Endothelial cell of umbilical vein (primary cell): ENCODE results near the gene AMER3. TPM values are rescaled to one million over a fixed set of nuclear protein-coding genes. Genes with fewer than 3 reads are reported as not detected.

Source experiments
- BruUV-seq: library from RNA; stranded (reverse); fragments of 400-500 nt; replicated peaks from 2 replicates; lab custom pipeline; 2021; lab: Mats Ljungman, UMichigan
- CTCF ChIA-PET: fragments of 300-600, 350-600 bp; sonication (Branson Sonifier 250); formaldehyde crosslinking; loops from one replicate; lab custom pipeline; 2021; ENCODE audit warnings: antibody characterized with exemption, inconsistent platforms; lab: Charles Lee
- POLR2A ChIA-PET: fragments of 300-600, 350-600 bp; sonication (Branson Sonifier 250); formaldehyde crosslinking; loops from one replicate; lab custom pipeline; 2021; ENCODE audit warnings: antibody characterized with exemption, inconsistent platforms; lab: Charles Lee
- DNase-seq: peaks from one replicate; pipeline ENCODE4 v3.0.0-alpha.2; 2011; ENCODE audit warnings: low read depth, low spot score
- FAIRE-seq: peaks from 2 replicates; lab custom pipeline; 2011; peaks lifted over from hg19 to GRCh38; lab: Jason Lieb, UNC
- H2AFZ ChIP-seq: 2 replicates; pipeline ENCODE4 v1.6.0; 2012; ENCODE audit warnings: low read depth, low read length, control low read depth, inconsistent platforms
- H3K27ac ChIP-seq: 2 replicates; pipeline ENCODE4 v1.5.1; 2011; ENCODE audit warnings: low read depth, mild to moderate bottlenecking, control low read depth, low read length, moderate library complexity; ENCODE audit not compliant: insufficient read depth
- H3K27me3 ChIP-seq, 2 experiments: 2 replicates each; pipeline versions ENCODE4 v1.6.0 to v1.6.1; 2011; ENCODE audit warnings: low read length in 2 of 2, mixed read lengths in 1 of 2; ENCODE audit not compliant: control insufficient read depth in 2 of 2, insufficient read depth in 2 of 2
- H3K36me3 ChIP-seq, 2 experiments: 2 replicates in 1 of 2; 3 replicates in 1 of 2; pipeline ENCODE4 v1.5.1; 2011; ENCODE audit warnings: low read length in 2 of 2, mild to moderate bottlenecking in 1 of 2, moderate library complexity in 1 of 2; ENCODE audit not compliant: control insufficient read depth in 2 of 2, insufficient read depth in 2 of 2; ENCODE audit errors: extremely low read depth in 1 of 2
- H3K4me1 ChIP-seq: 3 replicates; pipeline ENCODE4 v1.5.1; 2011; ENCODE audit warnings: mild to moderate bottlenecking, low read length; ENCODE audit not compliant: control insufficient read depth, insufficient read depth; ENCODE audit errors: extremely low read depth
- H3K4me2 ChIP-seq: 2 replicates; pipeline ENCODE4 v1.6.1; 2011; ENCODE audit warnings: low read length, control low read depth, mixed read lengths; ENCODE audit not compliant: insufficient read depth
- H3K4me3 ChIP-seq, 3 experiments: fragments of 200-600 bp in 1 of 3; sonication (generic), shearing (Covaris generic) in 1 of 3; replicated peaks in 1 of 3; 2 replicates each; pipeline ENCODE4 v1.5.1; 2011 to 2016; ENCODE audit warnings: control low read depth in 3 of 3, low read length in 3 of 3, mild to moderate bottlenecking in 2 of 3, inconsistent platforms in 1 of 3, low read depth in 1 of 3, moderate library complexity in 1 of 3; ENCODE audit not compliant: insufficient read depth in 1 of 3
- H3K79me2 ChIP-seq: 2 replicates; pipeline ENCODE4 v1.6.0; 2012; ENCODE audit warnings: low read length, inconsistent platforms; ENCODE audit not compliant: control insufficient read depth, insufficient read depth
- H3K9ac ChIP-seq: replicated peaks from 2 replicates; pipeline ENCODE3; 2011; ENCODE audit warnings: low read length, control low read depth; ENCODE audit not compliant: insufficient read depth; ENCODE audit errors: extremely low read depth
- H3K9me1 ChIP-seq: replicated peaks from 3 replicates; pipeline ENCODE4 v1.6.0; 2011; ENCODE audit warnings: mild to moderate bottlenecking, low read length; ENCODE audit not compliant: control insufficient read depth, insufficient read depth; ENCODE audit errors: extremely low read depth
- H3K9me3 ChIP-seq: replicated peaks from 2 replicates; pipeline ENCODE4 v1.5.1; 2012; ENCODE audit warnings: low read length, inconsistent platforms; ENCODE audit not compliant: control insufficient read depth, insufficient read depth
- H4K20me1 ChIP-seq: replicated peaks from 2 replicates; pipeline ENCODE3; 2011; ENCODE audit warnings: mild to moderate bottlenecking, low read length; ENCODE audit not compliant: control insufficient read depth, insufficient read depth; ENCODE audit errors: extremely low read depth
- EZH2 ChIP-seq: IDR thresholded peaks from 2 replicates; pipeline ENCODE4 v1.6.1; 2012; ENCODE audit warnings: borderline replicate concordance, low read depth, mild to moderate bottlenecking, moderate library complexity, low read length, inconsistent platforms; ENCODE audit not compliant: severe bottlenecking
- FOS ChIP-seq: IDR thresholded peaks from 2 replicates; pipeline ENCODE4 v1.6.1; 2011; ENCODE audit warnings: mild to moderate bottlenecking, low read length, moderate library complexity, borderline replicate concordance; ENCODE audit not compliant: insufficient read depth
- GATA2 ChIP-seq: IDR thresholded peaks from 2 replicates; pipeline ENCODE4 v1.7.0; 2011; ENCODE audit warnings: low read depth, mild to moderate bottlenecking, moderate library complexity, mixed read lengths, low read length; ENCODE audit not compliant: insufficient read length, insufficient read depth
- JUN ChIP-seq: IDR thresholded peaks from 2 replicates; pipeline ENCODE4 v1.6.1; 2011; ENCODE audit warnings: borderline replicate concordance, low read depth; ENCODE audit not compliant: insufficient read length, insufficient read depth
- MYC ChIP-seq: IDR thresholded peaks from one replicate; pipeline ENCODE4 v1.6.1; 2011; ENCODE audit warnings: mild to moderate bottlenecking, low read depth, low read length
- POLR2A ChIP-seq: IDR thresholded peaks from 2 replicates; pipeline ENCODE4 v1.6.1; 2012; ENCODE audit warnings: low read depth, mild to moderate bottlenecking, control low read depth, low read length
- POLR2AphosphoS5 ChIP-seq: IDR thresholded peaks from 2 replicates; pipeline ENCODE4 v1.6.1; 2012; ENCODE audit warnings: low read depth, mild to moderate bottlenecking, control low read depth, low read length, moderate library complexity; ENCODE audit not compliant: insufficient read depth
- dilution Hi-C: fragments of 300-500 bp; cut with MboI; formaldehyde crosslinking; loops from one replicate; pipeline ENCODE4 v1.15.0; 2019; ENCODE audit warnings: low sequenced_read_pairs; ENCODE audit not compliant: extremely low pct_ligation_motif_present
- intact Hi-C: fragments of 100-400 bp; cut with micrococcal nuclease; formaldehyde crosslinking; loops from one replicate; pipeline ENCODE4 v1.10.0; 2022
- polyA plus RNA-seq, 4 experiments: library from polyadenylated mRNA; depleted of rRNA in 3 of 4; stranded (reverse) in 3 of 4; unstranded in 1 of 4; fragments of >200 nt; gene quantifications; 2 replicates each; pipeline versions ENCODE4 v1.2.1 to v1.2.3, GENCODE V29; 2011 to 2012; ENCODE audit warnings: missing spikeins in 1 of 4
- total RNA-seq: library from RNA; stranded (reverse); gene quantifications from 2 replicates; pipeline ENCODE4 v1.2.3, GENCODE V29; 2021
- TF ChIP-seq, protein P1 (sequence below), 2 donors: IDR thresholded peaks; 1 replicate in 1 of 2; 2 replicates in 1 of 2; pipeline ENCODE4 v1.5.1; 2011; ENCODE audit warnings: low read length in 2 of 2, mild to moderate bottlenecking in 2 of 2, moderate library complexity in 2 of 2, control low read depth in 1 of 2, inconsistent platforms in 1 of 2, low read depth in 1 of 2; ENCODE audit not compliant: insufficient read depth in 1 of 2; ENCODE audit errors: extremely low read depth in 1 of 2
- TF ChIP-seq, protein P2 (sequence below): IDR thresholded peaks from 2 replicates; pipeline ENCODE4 v1.6.1; 2011; ENCODE audit not compliant: insufficient read depth, insufficient read length

The AMER3 gene
- total and polyA plus RNA-seq, 2 donors (not counting 3 experiments of a cell fraction or from before 2014, with no cell fraction given): not detected

DNA sequence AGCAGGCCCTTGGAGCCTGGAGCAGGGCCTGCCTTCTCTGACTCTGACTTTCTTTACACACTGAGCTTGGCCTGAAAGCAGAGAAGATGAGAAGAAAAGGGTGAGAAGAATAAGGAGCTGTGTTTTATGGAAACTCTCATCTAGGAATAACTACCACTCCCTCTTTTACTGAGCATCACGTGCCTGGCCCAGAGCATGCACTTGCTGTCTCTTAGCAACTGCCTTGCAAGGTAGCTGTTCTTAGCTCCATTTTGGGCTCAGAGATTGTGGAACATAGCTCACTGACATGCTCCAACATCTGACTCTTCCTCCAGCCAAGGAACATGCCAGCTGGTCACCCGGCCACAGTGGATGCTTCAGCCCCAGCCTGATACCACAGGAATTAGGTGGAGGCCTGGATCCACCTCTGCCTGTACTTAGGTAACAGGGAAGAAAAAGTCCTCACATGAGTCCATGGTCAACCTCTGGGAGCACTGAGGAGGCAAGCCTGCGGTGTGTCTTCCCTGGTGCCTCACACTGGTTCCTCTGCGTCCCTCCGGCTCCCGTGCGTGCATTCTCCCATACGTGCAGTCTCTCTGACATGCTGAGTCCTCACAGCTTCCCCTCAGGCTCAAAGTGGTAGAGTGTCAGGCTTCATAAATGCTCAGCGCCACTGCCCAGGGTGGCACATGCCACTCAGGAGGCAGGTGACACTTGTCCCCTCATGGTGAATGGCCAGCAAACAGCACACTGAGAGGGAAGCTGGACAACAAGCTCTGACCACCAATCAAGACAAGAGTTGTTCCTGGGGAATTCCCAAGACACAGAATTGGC, 35.7 kb downstream of the AMER3 start:
- DNase-seq (no peak), FAIRE-seq (no peak)
- no peaks in the 10 kb centered on the region for H3K9me1 ChIP-seq
- no peaks in the 10 kb centered on the region for H3K79me2 ChIP-seq
- ChIA-PET CTCF (no interaction called here), POLR2A (no interaction called here)
- H4K20me1 ChIP-seq: no peaks in the 10 kb centered on the region
- H3K27me3 ChIP-seq: no peaks in the 10 kb centered on the region
- no peak overlapping the region for H3K27ac ChIP-seq
- no peak overlapping the region for H3K9ac ChIP-seq
- intact Hi-C loops (loop anchor here (10.0 kb wide), 1 partner anchor 254 kb away; no protein-coding TSS in a partner anchor), dilution Hi-C loops (no loop called here)
- H2AFZ ChIP-seq: no peak overlapping the region
- H3K4me2 ChIP-seq: no peak overlapping the region
- BruUV-seq: no TSS peak
- no peaks in the 10 kb centered on the region for H3K4me1 ChIP-seq
- TF ChIP-seq POLR2A: no peak
- TF ChIP-seq JUN: no peak
- TF ChIP-seq, protein P1, sequence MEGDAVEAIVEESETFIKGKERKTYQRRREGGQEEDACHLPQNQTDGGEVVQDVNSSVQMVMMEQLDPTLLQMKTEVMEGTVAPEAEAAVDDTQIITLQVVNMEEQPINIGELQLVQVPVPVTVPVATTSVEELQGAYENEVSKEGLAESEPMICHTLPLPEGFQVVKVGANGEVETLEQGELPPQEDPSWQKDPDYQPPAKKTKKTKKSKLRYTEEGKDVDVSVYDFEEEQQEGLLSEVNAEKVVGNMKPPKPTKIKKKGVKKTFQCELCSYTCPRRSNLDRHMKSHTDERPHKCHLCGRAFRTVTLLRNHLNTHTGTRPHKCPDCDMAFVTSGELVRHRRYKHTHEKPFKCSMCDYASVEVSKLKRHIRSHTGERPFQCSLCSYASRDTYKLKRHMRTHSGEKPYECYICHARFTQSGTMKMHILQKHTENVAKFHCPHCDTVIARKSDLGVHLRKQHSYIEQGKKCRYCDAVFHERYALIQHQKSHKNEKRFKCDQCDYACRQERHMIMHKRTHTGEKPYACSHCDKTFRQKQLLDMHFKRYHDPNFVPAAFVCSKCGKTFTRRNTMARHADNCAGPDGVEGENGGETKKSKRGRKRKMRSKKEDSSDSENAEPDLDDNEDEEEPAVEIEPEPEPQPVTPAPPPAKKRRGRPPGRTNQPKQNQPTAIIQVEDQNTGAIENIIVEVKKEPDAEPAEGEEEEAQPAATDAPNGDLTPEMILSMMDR (IDR thresholded peaks at IDR 0.05; ENCODE audit: extremely low read depth in 1 of 2, insufficient read depth in 1 of 2, low read depth in 1 of 2, low read length in 2 of 2): no peak
- no peaks in the 10 kb centered on the region for H3K36me3 ChIP-seq
- no peaks in the 10 kb centered on the region for H3K9me3 ChIP-seq
- no peak overlapping the region for H3K4me3 ChIP-seq

- BruUV-seq: no TSS peak
- intact Hi-C loops (loop anchor here (10.0 kb wide), 1 partner anchor 253 kb away; no protein-coding TSS in a partner anchor), dilution Hi-C loops (no loop called here)
- Histone ChIP-seq H3K9ac (no peak overlapping the region), H3K9me1 (no peaks in the 10 kb centered on the region), H3K27ac (no peak overlapping the region), H3K9me3 (no peaks in the 10 kb centered on the region), H3K4me1 (no peaks in the 10 kb centered on the region), H3K36me3 (no peaks in the 10 kb centered on the region), H3K4me3 (no peak overlapping the region), H2AFZ (no peak overlapping the region), H3K4me2 (no peak overlapping the region), H4K20me1 (no peaks in the 10 kb centered on the region), H3K27me3 (no peaks in the 10 kb centered on the region), H3K79me2 (no peaks in the 10 kb centered on the region)
- ChIA-PET CTCF (no interaction called here), POLR2A (no interaction called here)
- TF ChIP-seq, protein P2, sequence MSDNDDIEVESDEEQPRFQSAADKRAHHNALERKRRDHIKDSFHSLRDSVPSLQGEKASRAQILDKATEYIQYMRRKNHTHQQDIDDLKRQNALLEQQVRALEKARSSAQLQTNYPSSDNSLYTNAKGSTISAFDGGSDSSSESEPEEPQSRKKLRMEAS: no peak
- TF ChIP-seq JUN (no peak), MYC (no peak), EZH2 (no peak), FOS (no peak), GATA2 (no peak), POLR2A (no peak), POLR2AphosphoS5 (no peak)
- TF ChIP-seq, protein P1 (IDR thresholded peaks at IDR 0.05; ENCODE audit: extremely low read depth in 1 of 2, insufficient read depth in 1 of 2, low read depth in 1 of 2, low read length in 2 of 2): no peak
- no peak for FAIRE-seq
- DNase-seq: no peak
Observed at GRCh38 chr2:130791617-130791939, 36.2 kb downstream of the AMER3 start.
